ENCODE measurements around the gene MAGEL2.
"Not testable (repeated sequence)": the region's sequence is repeated elsewhere in the genome, so short reads cannot be mapped to it uniquely, and the experiment has no call there.

Gene MAGEL2

DNA sequence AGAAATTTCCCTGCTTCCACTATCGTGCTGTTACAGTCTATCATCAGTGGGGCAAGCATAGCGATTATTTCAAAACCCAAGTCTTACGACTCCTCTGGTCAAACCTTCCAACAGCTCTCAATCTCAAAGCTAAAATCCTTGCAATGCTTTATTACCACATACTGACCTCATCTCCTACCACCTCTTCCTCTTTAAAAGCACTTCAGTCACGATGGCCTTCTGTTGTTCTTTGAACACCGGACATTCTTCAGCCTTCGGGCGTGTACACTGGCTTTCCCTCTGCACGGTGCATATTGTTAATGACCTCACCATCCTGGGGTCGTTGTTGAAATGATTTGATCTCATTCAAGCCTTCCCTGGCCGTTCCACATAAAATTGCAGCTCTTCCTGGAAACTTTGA is 31.1 kb downstream of the MAGEL2 start:
- H3K27ac ChIP-seq = no peak overlapping the region

DNA sequence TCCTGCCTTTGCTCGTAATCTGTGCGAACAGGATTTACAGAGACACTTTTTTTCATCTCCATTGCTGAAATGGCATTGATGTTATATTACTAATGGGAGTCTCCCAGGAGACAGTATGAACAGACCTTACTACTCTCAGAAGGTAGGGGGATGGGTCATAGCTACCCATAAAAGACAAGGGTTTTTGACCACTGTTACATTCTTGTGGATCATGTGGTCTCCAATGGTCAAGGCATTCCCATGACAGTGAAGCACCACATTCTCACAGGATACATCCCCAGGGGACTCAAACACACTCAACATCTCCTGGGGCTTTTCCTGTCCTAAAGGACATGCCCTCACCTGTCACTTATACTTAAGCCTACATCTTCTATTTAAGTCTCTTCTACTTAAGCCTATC is 41.4 kb downstream of the MAGEL2 start:
- H3K27ac ChIP-seq = no peak overlapping the region
- TF ChIP-seq, protein P1, sequence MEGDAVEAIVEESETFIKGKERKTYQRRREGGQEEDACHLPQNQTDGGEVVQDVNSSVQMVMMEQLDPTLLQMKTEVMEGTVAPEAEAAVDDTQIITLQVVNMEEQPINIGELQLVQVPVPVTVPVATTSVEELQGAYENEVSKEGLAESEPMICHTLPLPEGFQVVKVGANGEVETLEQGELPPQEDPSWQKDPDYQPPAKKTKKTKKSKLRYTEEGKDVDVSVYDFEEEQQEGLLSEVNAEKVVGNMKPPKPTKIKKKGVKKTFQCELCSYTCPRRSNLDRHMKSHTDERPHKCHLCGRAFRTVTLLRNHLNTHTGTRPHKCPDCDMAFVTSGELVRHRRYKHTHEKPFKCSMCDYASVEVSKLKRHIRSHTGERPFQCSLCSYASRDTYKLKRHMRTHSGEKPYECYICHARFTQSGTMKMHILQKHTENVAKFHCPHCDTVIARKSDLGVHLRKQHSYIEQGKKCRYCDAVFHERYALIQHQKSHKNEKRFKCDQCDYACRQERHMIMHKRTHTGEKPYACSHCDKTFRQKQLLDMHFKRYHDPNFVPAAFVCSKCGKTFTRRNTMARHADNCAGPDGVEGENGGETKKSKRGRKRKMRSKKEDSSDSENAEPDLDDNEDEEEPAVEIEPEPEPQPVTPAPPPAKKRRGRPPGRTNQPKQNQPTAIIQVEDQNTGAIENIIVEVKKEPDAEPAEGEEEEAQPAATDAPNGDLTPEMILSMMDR (IDR thresholded peaks at IDR 0.05) = no peak
- TF ChIP-seq ZFX (IDR thresholded peaks at IDR 0.05; ENCODE audit: borderline replicate concordance) = no peak

More for the DNA sequence above, 31.1 kb downstream of the MAGEL2 start:
- TF ChIP-seq, protein P1 (IDR thresholded peaks at IDR 0.05) = no peak
- TF ChIP-seq ZFX (IDR thresholded peaks at IDR 0.05; ENCODE audit: borderline replicate concordance) = no peak

DNA sequence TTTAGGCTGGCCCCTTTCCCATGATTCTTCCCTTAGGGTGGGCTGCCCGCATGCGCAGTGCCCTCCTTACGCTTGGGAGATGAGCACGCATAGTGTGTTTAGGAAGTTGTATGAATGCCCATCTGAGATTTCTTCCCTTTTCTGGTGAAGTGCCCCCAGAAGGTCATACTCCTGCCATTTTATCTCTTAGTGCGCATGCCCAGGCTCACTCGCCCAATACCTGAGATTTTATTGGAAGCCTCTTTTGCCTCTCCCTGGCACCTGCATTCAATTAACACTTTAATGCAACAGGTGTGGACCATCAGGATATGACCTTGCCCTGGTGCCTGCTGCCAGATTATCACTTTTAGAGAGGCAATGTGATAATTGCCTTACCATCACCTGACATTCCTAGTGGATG is 45.5 kb downstream of the MAGEL2 start:
- no peak overlapping the region for H3K27ac ChIP-seq
- TF ChIP-seq ZFX (IDR thresholded peaks at IDR 0.05; ENCODE audit: borderline replicate concordance) = no peak
- TF ChIP-seq, protein P1 (IDR thresholded peaks at IDR 0.05) = no peak

DNA sequence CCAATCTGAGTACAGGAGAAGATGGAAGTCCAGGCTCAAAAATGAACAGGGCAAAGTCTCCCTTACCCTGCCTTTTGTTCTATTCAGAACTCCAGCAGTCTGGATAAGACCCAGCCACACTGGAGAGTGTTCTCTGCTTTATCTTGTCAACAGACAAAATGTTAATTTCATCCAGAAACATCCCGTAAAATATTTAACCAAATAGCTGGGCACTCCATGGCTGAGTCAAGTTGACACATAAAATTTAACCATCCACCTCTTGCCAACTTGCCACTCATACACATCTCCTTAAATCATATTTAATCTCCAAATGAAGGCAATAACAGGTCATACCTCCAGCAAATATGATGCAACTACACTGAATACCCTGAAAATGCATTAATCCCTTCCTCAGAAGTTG is 48.6 kb downstream of the MAGEL2 start:
- TF ChIP-seq, protein P1 (IDR thresholded peaks at IDR 0.05) = no peak
- no peak for TF ChIP-seq ZFX (IDR thresholded peaks at IDR 0.05; ENCODE audit: borderline replicate concordance)
- no peak overlapping the region for H3K27ac ChIP-seq

DNA sequence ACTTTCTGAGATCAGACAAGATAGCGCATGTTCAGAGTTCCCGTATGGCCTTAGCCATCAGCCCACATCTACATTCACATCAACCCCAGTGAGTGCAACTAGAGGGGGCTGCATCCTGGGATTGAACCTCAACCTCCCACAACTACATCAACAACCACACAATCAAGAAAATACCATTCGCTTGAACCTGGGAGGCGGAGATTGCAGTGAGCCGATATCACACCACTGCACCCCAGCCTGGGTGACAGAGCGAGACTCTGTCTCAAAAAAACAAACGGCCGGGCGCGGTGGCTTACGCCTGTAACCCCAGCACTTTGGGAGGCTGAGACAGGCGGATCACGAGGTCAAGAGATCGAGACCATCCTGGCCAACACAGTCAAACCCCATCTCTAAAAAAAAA is 50.4 kb downstream of the MAGEL2 start:
- not testable (repeated sequence) for H3K27ac ChIP-seq

DNA sequence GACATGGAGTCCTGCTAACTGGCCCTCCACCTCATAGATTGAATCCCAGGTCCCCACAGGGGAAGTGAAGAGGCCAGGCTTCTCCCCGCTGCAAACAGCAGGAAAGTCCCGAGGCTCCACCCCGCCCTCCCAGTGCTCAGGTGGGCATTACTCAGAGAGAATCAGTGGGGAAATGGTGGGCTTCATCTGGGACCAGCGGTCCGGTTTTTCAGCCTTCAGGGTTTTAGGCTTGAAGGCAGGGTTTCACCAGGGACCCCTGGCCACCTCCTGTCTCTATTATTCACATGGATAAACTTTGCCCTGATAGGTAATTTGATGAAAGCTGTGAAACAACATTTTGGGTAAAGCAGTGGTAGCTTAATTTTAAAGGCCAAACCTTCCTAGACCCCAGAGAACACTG is 50.9 kb downstream of the MAGEL2 start:
- no peak overlapping the region for H3K27ac ChIP-seq
- TF ChIP-seq ZFX (IDR thresholded peaks at IDR 0.05; ENCODE audit: borderline replicate concordance) = no peak
- TF ChIP-seq, protein P1 (IDR thresholded peaks at IDR 0.05) = no peak

DNA sequence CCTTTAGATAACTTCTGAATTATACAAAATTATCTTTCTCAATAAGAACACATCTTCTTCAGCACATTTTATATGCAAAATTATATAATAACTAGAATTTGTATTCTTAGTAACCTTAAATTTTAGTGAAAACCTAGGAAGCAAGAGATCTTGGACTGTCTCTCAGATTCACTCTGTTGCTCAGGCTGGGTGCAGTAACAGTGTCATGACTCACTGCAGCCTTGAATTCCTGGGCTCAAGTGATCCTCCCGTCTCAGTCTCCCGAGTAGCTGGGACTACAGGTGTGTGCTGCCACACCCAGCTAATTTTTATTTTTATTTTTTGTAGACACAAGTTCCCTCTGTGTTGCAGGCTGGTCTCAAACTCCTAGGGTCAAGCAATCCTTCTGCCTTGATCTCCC is 52.3 kb downstream of the MAGEL2 start:
- H3K27ac ChIP-seq = no peak overlapping the region
- TF ChIP-seq, protein P1 (IDR thresholded peaks at IDR 0.05) = no peak
- TF ChIP-seq ZFX (IDR thresholded peaks at IDR 0.05; ENCODE audit: borderline replicate concordance) = no peak

DNA sequence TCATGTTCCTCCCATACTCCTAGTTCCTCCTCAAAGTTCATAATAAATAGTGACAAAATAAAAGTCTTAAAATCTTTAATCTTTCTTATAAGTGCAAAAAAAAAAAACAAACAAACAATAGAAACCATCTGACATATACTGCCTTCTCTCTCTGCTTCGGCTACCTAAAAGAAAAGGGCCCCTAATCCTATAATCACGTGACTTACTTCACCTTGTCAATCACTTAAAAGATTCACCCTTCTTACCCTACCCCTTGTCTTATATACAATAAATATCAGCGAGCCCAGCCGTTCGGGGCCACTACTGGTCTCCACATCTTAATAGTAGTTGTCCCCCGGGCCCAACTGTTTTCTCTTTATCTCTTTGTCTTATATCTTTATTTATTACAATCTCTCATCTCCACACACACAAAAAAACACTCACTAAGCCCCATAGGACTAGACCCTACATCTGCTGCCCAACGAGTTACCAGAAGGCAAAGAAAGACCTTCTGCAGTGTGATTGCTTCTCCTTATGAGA is 53.4 kb downstream of the MAGEL2 start:
- TF ChIP-seq, protein P1 (IDR thresholded peaks at IDR 0.05) = no peak
- no peak for TF ChIP-seq ZFX (IDR thresholded peaks at IDR 0.05; ENCODE audit: borderline replicate concordance)
- no peak overlapping the region for H3K27ac ChIP-seq
